GM12878 (cell line): ENCODE measurements around the gene ERC1. TPM values are rescaled to one million over a fixed set of nuclear protein-coding genes. Genes with fewer than 3 reads are reported as not detected.

Experiments used
- ATAC-seq: fragments of 200-7000 bp; cut with Tn5 transposase; 3 replicates; pipeline ENCODE4 v1.9.1; 2020; ENCODE audit warnings: mild to moderate bottlenecking, moderate library complexity
- BruUV-seq: library from RNA; stranded (reverse); fragments of 400-500 nt; replicated peaks from 2 replicates; lab custom pipeline; 2021; lab: Mats Ljungman, UMichigan
- CTCF ChIA-PET: fragments of 300-600 bp; sonication (Branson Sonifier 250); formaldehyde crosslinking; extraction: SDS; loops from one replicate; lab custom pipeline; 2021; ENCODE audit warnings: inconsistent platforms; lab: Yijun Ruan, JAX
- POLR2A ChIA-PET: fragments of 350-600 bp; formaldehyde crosslinking; extraction: SDS; loops from one replicate; lab custom pipeline; 2021; ENCODE audit warnings: inconsistent platforms; lab: Charles Lee
- RAD21 ChIA-PET: fragments of 300-600 bp; sonication (Branson Sonifier 250); formaldehyde crosslinking; loops from one replicate; lab custom pipeline; 2023; ENCODE audit warnings: antibody characterized with exemption; ENCODE audit not compliant: unreplicated experiment; lab: Charles Lee
- SMC1A ChIA-PET: fragments of 300-600 bp; sonication (Branson Sonifier 250); formaldehyde crosslinking; loops from one replicate; lab custom pipeline; 2023; ENCODE audit not compliant: unreplicated experiment, uncharacterized antibody; lab: Charles Lee
- DNase-seq: peaks from one replicate; pipeline ENCODE4 v3.0.0-alpha.2; 2011; ENCODE audit warnings: low read depth, low spot score
- FAIRE-seq: peaks from 3 replicates; lab custom pipeline; 2011; peaks lifted over from hg19 to GRCh38; lab: Jason Lieb, UNC
- H2AFZ ChIP-seq: 2 replicates; pipeline ENCODE4 v1.6.0; 2011; ENCODE audit warnings: low read depth, low read length, control low read depth; ENCODE audit not compliant: control insufficient read depth
- H3K27ac ChIP-seq: 2 replicates; pipeline ENCODE4 v1.5.1; 2011; ENCODE audit warnings: control low read depth; ENCODE audit not compliant: control insufficient read depth, insufficient read depth
- H3K27me3 ChIP-seq, 2 experiments: replicated peaks in 1 of 2; 2 replicates each; pipeline versions ENCODE4 v1.6.0 to v1.6.1; 2011; ENCODE audit warnings: low read length in 1 of 2; ENCODE audit not compliant: control insufficient read depth in 2 of 2, insufficient read depth in 2 of 2
- H3K36me3 ChIP-seq, 2 experiments: 2 replicates each; pipeline ENCODE4 v1.5.1; 2011; ENCODE audit warnings: low read length in 1 of 2; ENCODE audit not compliant: control insufficient read depth in 2 of 2, insufficient read depth in 2 of 2
- H3K4me1 ChIP-seq: 2 replicates; pipeline ENCODE4 v1.6.1; 2011; ENCODE audit warnings: mild to moderate bottlenecking, low read length, moderate library complexity, mixed read lengths; ENCODE audit not compliant: control insufficient read depth, insufficient read depth
- H3K4me2 ChIP-seq: 2 replicates; pipeline ENCODE4 v1.6.0; 2011; ENCODE audit warnings: control low read depth; ENCODE audit not compliant: control insufficient read depth, insufficient read depth
- H3K4me3 ChIP-seq: fragments of 200-600 bp; sonication (generic); 2 replicates; pipeline ENCODE4 v1.5.1; 2016
- H3K79me2 ChIP-seq: 2 replicates; pipeline ENCODE4 v1.6.0; 2011; ENCODE audit warnings: low read length; ENCODE audit not compliant: control insufficient read depth, insufficient read depth
- H3K9ac ChIP-seq: 2 replicates; pipeline ENCODE4 v1.8.0; 2011; ENCODE audit warnings: low read length, control low read depth, mixed read lengths; ENCODE audit not compliant: control insufficient read depth, insufficient read depth
- H3K9me3 ChIP-seq: replicated peaks from 3 replicates; pipeline ENCODE4 v1.5.1; 2011; ENCODE audit warnings: mild to moderate bottlenecking, low read length; ENCODE audit not compliant: control insufficient read depth, insufficient read depth
- H4K20me1 ChIP-seq: 2 replicates; pipeline ENCODE4 v1.6.0; 2011; ENCODE audit not compliant: control insufficient read depth, insufficient read depth
- BHLHE40 ChIP-seq, 2 experiments: fragments of 450-650 bp in 1 of 2; IDR thresholded peaks; 2 replicates each; pipeline ENCODE4 v1.6.1; 2011 to 2017; ENCODE audit warnings: low read depth in 2 of 2, borderline replicate concordance in 1 of 2, improper control_type of control experiment in 1 of 2, low read length in 1 of 2, mild to moderate bottlenecking in 1 of 2
- CBX5 ChIP-seq: sonication (generic); IDR thresholded peaks from 2 replicates; pipeline ENCODE4 v1.6.1; 2016; ENCODE audit warnings: low read depth, moderate library complexity, mild to moderate bottlenecking, inconsistent platforms
- DPF2 ChIP-seq: fragments of 450-650 bp; IDR thresholded peaks from 2 replicates; pipeline ENCODE4 v1.6.1; 2017; ENCODE audit warnings: mild to moderate bottlenecking
- HCFC1 ChIP-seq: fragments of 150-350 bp; IDR thresholded peaks from 2 replicates; pipeline ENCODE4 v1.6.1; 2014; ENCODE audit warnings: low read length
- POLR2AphosphoS5 ChIP-seq: IDR thresholded peaks from 2 replicates; pipeline ENCODE4 v1.6.1; 2011; ENCODE audit warnings: mild to moderate bottlenecking, low read length, inconsistent platforms
- POU2F2 ChIP-seq: IDR thresholded peaks from 3 replicates; pipeline ENCODE4 v1.6.1; 2011; ENCODE audit warnings: low read depth, mild to moderate bottlenecking, low read length, borderline replicate concordance
- PRDM15 ChIP-seq: fragments of 450-650 bp; formaldehyde crosslinking; IDR thresholded peaks from 2 replicates; pipeline ENCODE4 v1.4.0; 2020; ENCODE audit warnings: mild to moderate bottlenecking, moderate library complexity
- STAT3 ChIP-seq: IDR thresholded peaks from 2 replicates; pipeline ENCODE4 v1.6.1; 2011; ENCODE audit warnings: low read depth, low read length, improper control_type of control experiment
- ZNF24 ChIP-seq: fragments of 450-650 bp; IDR thresholded peaks from 2 replicates; pipeline ENCODE4 v1.6.1; 2017; ENCODE audit warnings: antibody characterized with exemption, mild to moderate bottlenecking
- ZNF384 ChIP-seq: IDR thresholded peaks from 2 replicates; pipeline ENCODE4 v1.6.1; 2012; ENCODE audit warnings: low read depth, mild to moderate bottlenecking, low read length, improper control_type of control experiment, borderline replicate concordance
- WGBS: methylation state at CpG from one replicate; pipeline ENCODE4 v1.1.6; 2016; ENCODE audit warnings: low lambda C conversion rate; ENCODE audit not compliant: insufficient replicate concordance, insufficient coverage; ENCODE audit errors: missing lambda C conversion rate; 5-methylcytosine and 5-hydroxymethylcytosine counted together
- in situ Hi-C: fragments of 300-500 bp; cut with MboI; formaldehyde crosslinking; loops from 9 replicates; pipeline ENCODE4 v1.14.3; 2018; ENCODE audit warnings: mixed read lengths
- intact Hi-C: fragments of 100-400 bp; cut with micrococcal nuclease; formaldehyde crosslinking; loops from one replicate; pipeline ENCODE4 v1.14.2; 2022; ENCODE audit not compliant: unreplicated experiment
- polyA plus RNA-seq, 11 experiments: library from polyadenylated mRNA; depleted of rRNA in 4 of 11; unstranded in 6 of 11; stranded (reverse) in 5 of 11; fragments of >200 nt; fragmentation: Nextera tagmentation in 4 of 11; fragmentation: Illumina TruSeq in 1 of 11; extraction: Ambion mirVana in 4 of 11; extraction: Trizol in 1 of 11; gene quantifications; 1 replicate in 1 of 11; 2 replicates in 10 of 11; pipeline versions ENCODE4 v1.2.1 to v1.2.3, GENCODE V29; 2011 to 2016; ENCODE audit warnings: inconsistent platforms in 2 of 11, missing spikeins in 2 of 11, low read depth in 1 of 11
- total RNA-seq, 4 experiments: library from RNA; depleted of rRNA in 3 of 4; stranded (reverse); fragments of >200 nt in 3 of 4; fragmentation: Illumina TruSeq in 1 of 4; extraction: Trizol in 1 of 4; gene quantifications; 2 replicates each; pipeline versions ENCODE4 v1.2.1 to v1.2.3, GENCODE V29; 2013 to 2021
- TF ChIP-seq, protein P1 (sequence below): fragments of 450-650 bp; IDR thresholded peaks from 2 replicates; pipeline ENCODE4 v1.6.1; 2017; ENCODE audit warnings: borderline replicate concordance
- TF ChIP-seq, protein P2 (sequence below): fragments of 450-650 bp; IDR thresholded peaks from 2 replicates; pipeline ENCODE4 v1.6.1; 2017; ENCODE audit warnings: mild to moderate bottlenecking, moderate library complexity

ERC1 gene
- total and polyA plus RNA-seq, 10 of the 15 experiments (the other 5 are each of a cell fraction or from before 2014, with no cell fraction given), result 0.75 to 8.0 (median 5.0) TPM

DNA sequence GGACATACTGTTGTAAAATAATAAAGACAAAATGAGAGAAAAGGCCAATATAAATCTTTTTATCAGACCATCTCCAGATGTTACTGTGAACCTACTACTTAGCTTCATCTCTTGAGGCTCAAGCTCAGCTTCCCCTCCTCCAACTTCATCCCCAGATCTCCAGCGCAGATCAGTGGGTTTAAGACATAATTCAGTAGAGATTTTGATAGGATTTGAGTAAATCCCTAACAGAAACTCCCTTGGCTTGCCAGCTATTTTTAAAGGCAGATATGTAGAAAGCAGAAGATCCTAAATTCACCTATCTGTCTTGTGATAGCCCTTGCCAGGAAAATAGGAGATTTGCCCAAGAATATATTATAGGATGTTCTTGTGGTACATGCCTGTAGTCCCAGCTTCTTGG lies 366.7 kb downstream of the ERC1 start:
- DNase-seq, result no peak
- POLR2A ChIA-PET, result interaction anchor here (0.6 kb wide), 1 partner anchor 236 kb away, joined by 3 read pairs; no protein-coding TSS in a partner anchor
- Histone ChIP-seq H3K36me3 (no peaks in the 10 kb centered on the region), H3K4me3 (no peak overlapping the region), H3K4me2 (no peak overlapping the region), H3K27me3 (no peaks in the 10 kb centered on the region), H3K27ac (no peak overlapping the region), H3K4me1 (no peaks in the 10 kb centered on the region), H3K9ac (no peak overlapping the region), H4K20me1 (no peaks in the 10 kb centered on the region), H2AFZ (no peak overlapping the region), H3K79me2 (no peaks in the 10 kb centered on the region), H3K9me3 (no peaks in the 10 kb centered on the region)
- ATAC-seq, result no peak
- RAD21 ChIA-PET, result interaction anchor here (0.7 kb wide), 1 partner anchor 14 kb away, joined by 3 read pairs; no protein-coding TSS in a partner anchor
- SMC1A ChIA-PET, result interaction anchor here (1.2 to 3.0 kb wide), 2 partner anchors 12 to 15 kb away, joined by 4 to 10 read pairs; no protein-coding TSS in a partner anchor
- FAIRE-seq, result no peak
- CTCF ChIA-PET, result interaction anchor here (1.6 kb wide), 1 partner anchor 11 kb away, joined by 3 read pairs; no protein-coding TSS in a partner anchor
- WGBS, result 0% methylated on average over 1 of the region's 1 CpG
- BruUV-seq, result no TSS peak
- intact Hi-C loops, result no loop called here
- in situ Hi-C loops, result no loop called here
- TF ChIP-seq, protein P1, sequence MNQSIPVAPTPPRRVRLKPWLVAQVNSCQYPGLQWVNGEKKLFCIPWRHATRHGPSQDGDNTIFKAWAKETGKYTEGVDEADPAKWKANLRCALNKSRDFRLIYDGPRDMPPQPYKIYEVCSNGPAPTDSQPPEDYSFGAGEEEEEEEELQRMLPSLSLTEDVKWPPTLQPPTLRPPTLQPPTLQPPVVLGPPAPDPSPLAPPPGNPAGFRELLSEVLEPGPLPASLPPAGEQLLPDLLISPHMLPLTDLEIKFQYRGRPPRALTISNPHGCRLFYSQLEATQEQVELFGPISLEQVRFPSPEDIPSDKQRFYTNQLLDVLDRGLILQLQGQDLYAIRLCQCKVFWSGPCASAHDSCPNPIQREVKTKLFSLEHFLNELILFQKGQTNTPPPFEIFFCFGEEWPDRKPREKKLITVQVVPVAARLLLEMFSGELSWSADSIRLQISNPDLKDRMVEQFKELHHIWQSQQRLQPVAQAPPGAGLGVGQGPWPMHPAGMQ, result no peak
- TF ChIP-seq POLR2AphosphoS5 (no peak), POU2F2 (no peak), STAT3 (no peak), BHLHE40 (IDR thresholded peaks at IDR 0.05; ENCODE audit: borderline replicate concordance in 1 of 2, low read depth in 2 of 2, low read length in 1 of 2) (no peak), DPF2 (no peak), ZNF384 (no peak), PRDM15 (CRISPR knock-in tag) (no peak), CBX5 (no peak), HCFC1 (no peak), ZNF24 (no peak)
- TF ChIP-seq, protein P2, sequence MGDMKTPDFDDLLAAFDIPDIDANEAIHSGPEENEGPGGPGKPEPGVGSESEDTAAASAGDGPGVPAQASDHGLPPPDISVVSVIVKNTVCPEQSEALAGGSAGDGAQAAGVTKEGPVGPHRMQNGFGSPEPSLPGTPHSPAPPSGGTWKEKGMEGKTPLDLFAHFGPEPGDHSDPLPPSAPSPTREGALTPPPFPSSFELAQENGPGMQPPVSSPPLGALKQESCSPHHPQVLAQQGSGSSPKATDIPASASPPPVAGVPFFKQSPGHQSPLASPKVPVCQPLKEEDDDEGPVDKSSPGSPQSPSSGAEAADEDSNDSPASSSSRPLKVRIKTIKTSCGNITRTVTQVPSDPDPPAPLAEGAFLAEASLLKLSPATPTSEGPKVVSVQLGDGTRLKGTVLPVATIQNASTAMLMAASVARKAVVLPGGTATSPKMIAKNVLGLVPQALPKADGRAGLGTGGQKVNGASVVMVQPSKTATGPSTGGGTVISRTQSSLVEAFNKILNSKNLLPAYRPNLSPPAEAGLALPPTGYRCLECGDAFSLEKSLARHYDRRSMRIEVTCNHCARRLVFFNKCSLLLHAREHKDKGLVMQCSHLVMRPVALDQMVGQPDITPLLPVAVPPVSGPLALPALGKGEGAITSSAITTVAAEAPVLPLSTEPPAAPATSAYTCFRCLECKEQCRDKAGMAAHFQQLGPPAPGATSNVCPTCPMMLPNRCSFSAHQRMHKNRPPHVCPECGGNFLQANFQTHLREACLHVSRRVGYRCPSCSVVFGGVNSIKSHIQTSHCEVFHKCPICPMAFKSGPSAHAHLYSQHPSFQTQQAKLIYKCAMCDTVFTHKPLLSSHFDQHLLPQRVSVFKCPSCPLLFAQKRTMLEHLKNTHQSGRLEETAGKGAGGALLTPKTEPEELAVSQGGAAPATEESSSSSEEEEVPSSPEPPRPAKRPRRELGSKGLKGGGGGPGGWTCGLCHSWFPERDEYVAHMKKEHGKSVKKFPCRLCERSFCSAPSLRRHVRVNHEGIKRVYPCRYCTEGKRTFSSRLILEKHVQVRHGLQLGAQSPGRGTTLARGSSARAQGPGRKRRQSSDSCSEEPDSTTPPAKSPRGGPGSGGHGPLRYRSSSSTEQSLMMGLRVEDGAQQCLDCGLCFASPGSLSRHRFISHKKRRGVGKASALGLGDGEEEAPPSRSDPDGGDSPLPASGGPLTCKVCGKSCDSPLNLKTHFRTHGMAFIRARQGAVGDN, result no peak
